Stimulated activated CD8-positive, alpha-beta memory T cell treated with anti-CD3 and anti-CD28 coated beads, Interleukin-12 subunit alpha, Interleukin-12 subunit beta, amount 100 ng/mL, for 24 hours (primary cell): ENCODE results near the gene PAX5.

Source experiments
- DNase-seq: peaks from one replicate; pipeline ENCODE4 v3.0.0-alpha.2; 2020; ENCODE audit errors: extremely low read depth

PAX5 gene

DNA sequence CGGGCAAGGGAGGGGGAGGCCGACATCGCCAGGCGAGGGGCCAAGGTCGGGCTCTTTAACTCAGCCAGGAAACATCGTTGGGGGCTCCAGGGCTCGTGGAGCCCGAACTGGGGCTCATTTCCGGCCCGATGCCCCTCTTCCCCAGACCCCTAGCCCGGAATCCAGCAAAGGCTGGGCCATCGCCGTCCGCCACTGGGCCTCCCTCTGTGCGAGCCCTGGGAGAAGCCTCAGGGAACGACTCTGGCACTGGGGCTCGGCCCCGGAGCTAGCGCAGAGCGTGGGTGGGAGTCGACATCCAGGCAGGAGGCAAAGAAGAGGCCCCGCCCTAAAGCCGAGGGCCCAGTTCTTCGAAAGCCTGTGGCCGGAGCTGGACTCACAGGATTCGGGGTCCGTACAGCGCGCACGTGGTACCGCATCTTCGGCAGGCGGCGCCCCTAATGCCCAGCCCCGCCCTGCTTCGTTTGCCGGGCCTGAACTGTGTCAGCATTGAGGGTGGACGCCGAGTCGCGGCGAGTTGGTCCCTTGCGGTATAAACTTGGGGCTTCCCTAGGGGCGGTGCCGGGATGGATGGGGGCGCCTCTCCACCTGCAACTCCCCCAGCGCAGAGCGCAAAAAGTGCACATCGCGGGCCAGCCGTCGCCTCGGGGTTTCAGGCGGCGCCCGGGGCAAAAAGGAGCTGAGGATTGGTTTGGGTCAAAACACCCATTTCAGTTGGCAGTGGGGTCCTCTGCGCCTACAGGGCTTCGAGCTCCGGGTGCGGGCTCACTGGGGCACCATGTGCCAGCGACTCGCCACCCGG lies 3.6 kb upstream of the PAX5 start:
- no peak for DNase-seq

DNA sequence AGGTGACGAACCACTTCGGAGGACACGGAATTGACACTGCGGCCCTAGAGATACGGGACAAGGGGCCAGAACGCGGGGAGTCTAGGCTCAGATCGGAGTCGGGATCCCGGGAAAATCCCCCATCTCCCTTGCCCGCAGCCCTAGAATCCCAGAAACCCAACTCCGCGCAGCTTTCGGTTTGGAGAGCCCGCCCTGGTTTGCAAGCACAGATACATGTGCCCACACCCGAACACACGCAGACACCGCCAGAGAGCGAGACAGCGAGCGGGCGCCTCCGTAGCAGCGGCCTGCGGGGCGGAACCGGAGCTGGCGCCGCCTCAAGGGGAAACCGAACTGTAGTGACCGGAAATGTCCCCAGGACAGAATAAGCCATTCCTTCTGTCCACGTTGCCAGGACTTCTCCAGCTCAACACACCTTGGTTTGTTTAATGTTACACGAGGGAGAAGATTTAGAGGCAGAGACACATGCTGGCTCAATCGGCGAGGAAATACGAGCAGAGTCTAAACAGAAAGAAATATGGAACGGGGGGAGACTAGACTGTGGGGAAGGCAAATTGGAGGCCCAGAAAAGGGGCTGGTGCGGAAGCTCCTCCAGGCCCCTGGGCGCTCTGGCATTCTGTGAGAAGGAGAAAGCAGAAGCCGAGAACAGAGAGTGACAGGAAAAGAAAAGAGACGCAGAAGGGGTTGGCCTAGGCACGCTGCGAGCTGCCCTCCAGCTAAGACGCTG lies 2.9 kb upstream of the PAX5 start:
- DNase-seq: no peak

DNA sequence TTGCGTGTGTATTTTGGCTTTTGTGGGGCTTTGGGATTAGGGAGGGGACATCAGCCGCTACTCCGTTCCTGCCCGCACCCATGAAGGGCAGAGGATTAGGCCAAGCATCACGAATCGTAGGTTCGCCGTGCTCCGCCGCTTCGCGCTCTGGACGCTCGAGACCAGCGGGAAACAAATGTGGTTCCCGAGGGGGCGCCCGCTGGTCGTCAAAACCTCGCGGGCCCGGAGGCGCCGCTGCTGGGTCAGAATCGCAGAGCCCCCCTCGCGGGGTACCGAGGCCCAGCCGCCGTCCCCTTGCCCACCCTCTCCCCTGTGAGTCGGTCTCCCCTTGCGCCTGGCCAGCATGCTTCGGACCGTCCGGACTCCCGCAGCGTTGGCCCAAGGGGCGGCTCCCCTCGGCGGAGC lies 2.3 kb upstream of the PAX5 start:
- no peak for DNase-seq

DNA sequence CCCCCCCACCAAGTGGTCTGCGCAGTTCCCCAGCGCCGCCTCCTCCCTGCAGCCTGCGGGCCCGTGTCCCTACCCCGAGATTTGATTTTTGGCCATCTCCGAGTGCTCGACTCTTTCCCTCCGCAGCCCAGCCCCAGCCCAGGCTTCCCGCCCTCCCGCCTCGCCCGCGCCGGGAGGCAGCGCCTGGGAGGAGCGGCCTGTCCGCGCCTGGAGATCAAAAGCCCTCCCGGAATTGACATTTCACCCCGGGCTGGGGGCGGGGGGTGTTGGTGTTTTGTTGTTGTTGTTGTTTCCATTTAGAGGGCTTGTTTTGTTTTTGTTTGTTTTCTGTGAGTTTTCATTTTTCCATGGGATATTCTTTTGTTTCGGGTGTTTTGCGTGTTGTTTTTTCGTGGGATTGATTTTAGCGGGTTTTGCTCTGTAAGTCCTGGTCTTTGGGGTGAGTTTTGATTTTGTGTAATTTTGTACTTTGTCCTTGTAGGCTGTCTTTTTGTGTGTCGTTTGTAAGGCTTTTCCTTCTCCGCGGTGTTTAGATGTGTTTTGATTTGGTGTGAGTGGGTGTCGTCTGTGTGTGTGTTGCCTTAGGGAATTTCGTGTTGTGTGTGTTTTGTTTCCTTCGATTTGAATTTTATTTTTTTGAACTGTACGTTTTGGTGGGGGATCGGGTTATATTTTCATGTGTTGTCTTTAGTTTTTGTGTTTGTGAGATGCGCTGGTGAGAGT lies 1.7 kb upstream of the PAX5 start:
- no peak for DNase-seq

DNA sequence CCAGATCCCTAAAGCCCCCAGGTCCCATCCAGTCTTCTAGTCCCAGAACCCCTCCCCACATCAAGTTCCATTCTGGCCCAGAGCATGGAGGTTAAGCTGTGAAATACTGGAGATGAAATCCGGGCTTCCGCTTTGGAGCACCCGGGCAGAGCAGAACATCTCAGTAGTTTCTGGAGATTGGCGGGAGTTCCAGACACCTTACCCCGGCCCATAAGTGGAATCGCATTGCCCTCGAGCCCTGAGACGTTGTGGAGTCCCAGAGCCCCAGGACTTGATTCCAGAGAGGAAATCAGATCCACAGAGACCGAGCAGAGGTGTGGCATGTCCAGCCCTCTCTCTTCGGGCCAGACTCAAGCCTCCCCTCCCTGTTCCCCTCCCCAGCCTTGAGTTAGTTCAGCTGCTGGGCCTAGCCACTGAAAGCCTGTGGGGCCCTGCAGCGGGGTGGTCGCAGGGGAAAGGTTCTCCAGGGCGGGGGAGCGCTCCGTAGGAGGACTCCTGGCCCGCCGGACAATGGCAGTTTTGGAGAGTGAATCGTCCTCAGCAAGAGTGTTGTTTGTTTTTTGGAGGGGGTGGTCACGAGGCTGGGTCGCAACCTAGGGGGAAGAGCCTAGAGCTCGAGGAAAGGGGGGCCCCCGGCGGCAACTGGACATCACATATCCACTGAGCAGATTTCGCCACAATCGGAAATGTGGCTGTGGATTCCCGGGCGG lies 1.0 kb upstream of the PAX5 start:
- no peak for DNase-seq

DNA sequence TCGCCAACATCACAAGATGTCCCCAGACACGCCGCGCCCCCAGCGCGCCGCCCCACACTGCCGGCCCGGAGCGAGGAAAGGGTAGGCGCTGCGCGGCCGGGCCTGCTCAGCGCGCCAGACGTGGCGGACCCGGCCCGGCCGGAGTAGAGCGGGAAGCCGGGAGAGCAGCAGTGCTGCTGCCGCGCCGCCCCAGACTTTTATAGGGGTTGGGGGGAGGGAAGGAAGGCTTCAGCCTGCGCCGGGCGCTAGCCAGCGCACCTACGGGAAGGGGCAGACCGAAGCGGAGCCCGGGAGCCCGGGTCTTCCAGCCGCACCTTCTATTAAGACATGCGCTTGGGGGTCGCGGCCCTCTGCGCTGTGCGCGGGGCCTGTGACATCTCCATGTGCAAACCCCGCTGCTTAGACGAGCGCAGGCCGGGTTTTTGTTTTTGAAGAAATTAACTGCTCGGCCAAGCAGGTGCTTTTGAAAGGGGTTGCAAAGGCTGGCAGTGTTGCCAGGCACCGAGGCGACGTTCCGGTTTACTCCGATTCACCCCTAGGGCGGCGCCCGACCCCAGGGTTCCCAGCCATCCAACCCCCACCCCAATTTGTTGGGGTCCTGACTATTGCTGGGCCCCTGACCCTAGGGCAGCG lies 353 bp upstream of the PAX5 start:
- no peak for DNase-seq

DNA sequence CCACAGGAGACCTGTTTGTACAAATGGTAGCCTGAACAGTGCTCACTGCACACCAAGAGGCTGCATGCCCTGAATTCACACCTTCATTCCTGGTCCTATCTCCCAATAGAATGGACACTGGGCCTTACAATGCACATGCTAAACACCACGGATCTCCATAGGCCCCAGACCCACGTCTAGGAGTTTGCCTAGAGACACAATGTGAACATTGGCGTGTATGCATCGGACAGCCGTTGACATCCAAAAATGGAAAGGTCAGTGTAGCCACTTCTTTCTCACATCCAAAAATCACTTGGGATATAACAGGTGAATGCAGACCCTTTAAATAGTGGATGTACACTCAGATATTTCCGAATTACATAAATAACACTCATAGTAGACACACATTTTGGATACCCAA lies 927 bp downstream of the PAX5 start:
- no peak for DNase-seq

DNA sequence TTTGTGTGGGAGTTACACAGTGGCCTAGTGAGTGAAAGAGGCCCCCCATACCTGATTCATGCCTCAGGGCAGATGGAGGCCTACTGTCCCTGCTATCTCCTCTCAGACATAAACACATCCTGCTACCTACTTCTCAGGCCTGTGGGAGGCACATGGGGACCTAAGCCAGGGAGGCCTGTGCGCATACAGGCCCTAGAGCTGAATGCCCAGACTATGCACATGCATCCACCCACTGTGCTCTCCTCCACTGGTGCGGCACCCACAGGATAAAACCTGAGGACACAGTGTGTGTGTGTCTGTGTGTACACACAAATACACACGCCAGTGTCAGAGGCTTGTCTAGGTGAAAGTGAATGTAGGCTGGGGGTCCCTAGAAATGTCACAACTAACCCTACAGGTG lies 1.4 kb downstream of the PAX5 start:
- no peak for DNase-seq

DNA sequence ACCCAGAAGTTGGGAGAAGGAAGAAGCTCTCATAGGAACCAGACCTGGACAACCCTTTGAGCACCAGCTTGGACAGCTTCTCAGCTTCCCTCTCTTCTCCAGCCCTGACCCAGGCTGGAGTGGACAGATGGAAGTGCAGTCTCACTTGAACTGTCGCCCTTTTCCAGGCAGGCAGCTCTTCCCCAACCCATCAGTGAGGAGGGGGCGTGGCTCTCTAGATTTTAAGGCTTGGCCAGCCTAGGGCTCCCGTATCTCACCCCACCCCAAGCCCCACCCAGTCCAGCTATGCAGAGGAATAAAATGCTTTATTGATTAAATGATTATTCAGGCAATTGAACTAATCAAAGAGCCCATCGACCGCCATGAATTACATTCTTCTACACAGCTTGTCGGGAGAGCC lies 2.2 kb downstream of the PAX5 start:
- no peak for DNase-seq

DNA sequence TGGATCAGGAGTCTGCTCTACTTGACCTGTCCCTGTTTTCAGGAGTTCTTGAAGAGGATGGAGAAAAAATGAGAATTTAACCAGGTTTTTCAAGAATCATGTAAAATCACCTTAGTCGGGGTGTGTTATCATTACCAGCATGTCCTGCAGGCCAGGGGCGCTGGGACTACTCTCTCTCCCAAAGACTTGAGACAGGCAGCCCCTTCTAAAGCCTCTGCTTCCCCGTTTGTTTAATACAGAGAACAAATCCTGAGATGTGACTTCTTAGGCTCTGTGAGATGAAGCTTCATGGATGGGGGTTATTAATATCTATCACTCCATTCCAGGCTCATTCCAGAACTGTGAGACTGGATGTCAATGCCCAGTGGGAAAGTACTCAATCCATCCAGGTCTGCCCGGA lies 3.0 kb downstream of the PAX5 start:
- DNase-seq: no peak

DNA sequence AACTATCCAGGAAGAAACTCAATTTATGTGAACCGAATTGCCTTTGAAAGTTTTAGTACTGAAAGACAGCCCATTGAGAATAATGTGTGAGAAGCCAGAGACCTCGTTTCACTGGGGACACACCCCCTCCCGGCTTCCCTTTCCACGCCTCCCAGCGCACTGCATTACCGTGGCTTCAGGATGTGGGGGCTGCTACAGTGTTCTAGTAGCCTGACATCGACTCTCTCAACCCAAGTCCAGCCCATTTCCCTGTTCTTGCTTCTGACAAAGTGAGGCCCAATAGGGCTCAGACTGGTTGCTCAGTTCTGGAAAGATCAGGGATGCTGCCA lies 3.5 kb downstream of the PAX5 start:
- DNase-seq: no peak

DNA sequence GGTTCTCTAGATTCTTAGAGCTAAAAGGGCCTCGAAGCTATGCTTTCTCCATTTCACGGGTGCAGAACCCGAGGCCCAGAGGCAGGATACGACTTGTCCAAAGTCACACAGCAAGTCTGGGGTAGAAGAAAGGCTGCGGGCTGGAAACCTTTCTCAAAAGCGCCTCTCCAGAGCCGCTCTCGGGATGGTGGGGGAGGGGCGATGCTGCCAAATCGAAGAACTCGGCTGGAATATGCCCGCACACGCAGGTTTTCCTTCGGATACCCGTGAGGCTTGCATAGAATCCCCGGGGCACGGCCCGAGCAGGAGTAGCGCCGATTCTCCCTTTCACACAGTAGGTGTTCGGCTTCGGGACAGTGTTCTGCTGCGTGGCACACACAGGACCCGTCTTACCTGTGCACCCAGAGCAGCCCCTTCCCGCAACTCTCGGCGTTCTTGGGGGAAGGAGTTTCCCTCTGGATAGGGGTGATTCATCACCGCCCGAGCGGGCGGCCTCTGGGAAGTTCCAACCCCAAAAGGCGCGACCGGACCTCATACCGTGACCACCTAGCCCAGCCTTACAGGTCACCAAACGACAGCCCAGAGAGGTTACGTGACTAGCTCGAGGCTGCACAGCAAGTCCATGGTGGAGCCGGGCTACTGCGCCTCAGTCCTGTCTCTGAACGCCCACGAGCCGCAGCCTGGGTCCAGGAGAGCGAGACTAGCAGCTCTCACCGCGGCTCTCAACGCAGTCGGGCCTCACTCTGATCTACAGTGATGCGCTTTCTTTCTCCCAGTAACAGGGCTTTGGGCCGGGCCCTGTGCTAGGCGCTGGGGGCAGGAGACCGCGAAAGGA lies 4.1 kb downstream of the PAX5 start:
- no peak for DNase-seq

DNA sequence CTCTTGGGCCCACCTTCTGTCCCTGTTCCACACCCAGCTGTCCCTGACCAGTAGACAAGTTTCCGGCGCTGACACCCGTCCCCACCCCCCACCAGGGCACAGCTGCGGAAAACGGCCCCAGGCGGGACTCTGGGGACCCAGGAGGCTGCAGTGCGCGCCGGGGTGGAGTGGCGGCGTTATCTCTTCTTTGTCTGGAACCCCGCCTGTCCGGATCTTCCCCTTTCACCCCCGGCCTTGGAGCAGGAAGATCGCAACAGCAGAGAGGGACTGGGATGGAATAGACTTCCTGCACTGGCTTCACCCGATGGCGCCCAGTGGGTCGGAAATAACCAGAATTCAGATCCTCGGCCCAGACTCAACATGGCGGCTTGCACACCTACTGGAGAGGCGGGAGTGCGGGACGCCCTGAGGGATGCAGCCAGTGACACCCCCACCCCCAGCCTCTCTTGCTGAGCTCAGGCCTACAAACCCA lies 4.7 kb downstream of the PAX5 start:
- no peak for DNase-seq

DNA sequence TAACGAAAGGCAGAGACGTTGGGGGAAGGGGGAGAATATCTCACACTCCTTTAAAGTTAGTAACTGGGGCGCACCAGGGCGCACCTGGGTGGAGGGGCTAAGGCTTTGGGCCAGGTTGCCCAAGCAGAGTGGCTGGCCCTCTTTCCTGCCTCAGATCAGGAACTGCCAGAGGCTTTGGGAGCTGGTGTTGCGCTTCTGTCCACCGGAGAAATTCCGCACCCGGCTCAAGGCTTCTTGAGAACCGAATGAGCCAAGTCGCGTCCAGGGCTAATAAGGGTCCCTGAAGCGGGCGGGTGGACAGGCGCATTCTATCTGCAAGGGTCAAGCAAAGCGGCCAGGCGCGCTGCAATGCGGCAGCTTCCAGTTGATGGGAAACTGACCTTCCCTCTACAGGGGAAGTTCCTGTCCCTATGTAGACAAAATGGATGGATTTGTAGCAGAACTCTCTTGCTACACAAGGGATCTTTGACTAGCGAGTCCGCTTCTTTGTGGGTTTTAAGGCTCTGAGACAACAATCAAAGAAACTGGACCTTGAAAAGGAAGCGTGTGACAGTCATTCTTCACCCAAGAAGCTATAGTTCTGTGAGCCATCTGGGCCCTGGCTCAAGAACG lies 5.5 kb downstream of the PAX5 start:
- DNase-seq: no peak

DNA sequence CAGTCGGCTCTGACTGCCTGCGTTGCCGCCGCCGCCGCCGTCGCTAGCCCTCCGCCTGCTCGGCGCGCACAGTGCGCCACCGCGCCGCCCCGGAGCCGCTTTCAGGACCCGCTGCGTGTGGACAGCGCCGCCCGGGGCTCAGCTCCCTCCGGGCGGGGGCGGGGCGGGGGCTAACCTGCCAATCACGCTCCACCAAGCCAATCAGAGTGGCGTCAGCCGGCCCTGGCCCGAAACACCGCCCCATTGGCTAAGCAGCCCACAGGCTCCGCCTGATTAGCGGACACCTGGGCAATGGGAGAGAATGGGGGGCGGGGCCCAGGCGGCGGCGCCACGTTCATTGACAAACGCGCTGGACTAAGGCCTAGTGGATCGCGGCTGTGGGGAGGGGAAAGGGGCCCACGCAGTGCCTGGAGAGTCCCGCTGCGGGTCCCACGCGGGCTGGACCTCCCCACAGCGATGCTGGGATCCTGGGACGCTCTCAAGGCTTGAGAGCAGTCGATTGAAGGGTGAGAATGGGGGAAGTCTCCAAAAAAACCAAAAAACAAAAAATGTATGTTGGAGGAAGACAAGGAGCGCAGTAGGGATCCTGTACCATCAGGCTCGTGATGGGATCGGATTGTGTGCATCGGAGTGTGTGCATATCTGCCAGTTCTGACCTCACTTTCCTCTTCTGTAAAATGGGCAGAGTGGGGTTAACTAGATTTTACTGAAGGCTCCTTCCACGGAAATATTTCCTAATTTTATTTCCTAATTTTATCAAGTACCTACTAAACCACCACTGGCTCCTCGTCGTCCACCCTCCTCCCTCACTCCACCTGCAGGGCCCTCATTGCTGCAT lies 6.3 kb downstream of the PAX5 start:
- DNase-seq: peak; percentile 77

DNA sequence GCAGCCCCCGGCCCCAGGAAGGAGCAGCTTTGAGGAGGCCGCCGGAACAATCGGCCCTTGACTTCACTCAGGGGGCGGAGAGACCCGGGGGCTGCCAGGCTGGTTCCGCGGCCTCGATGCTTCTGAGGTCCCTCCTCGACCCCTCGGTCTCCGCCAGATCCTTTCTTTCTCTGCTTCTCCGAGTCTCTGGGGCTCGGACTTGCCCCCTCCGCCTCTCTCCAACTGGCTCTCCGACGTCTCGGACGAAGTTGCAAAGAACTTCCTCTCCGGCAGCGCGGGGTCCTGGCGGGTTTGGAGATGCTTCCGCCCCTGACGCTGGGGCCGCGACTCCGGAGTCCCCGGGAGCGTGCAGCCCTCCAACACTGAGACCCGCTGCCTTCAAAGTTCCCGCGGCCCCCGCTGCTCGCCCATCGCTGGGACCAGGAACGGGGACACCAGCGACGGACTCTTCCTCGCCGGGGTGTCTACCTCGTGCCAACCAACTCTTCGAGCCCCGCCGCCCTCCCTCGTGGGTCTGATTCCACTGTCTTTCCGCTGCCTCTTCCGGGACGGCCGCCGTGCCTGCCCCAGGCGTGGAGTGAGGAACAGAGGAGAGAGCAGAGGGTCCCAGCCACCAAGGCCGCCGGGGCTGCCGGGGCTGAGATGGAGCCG lies 7.0 kb downstream of the PAX5 start:
- DNase-seq: no peak

DNA sequence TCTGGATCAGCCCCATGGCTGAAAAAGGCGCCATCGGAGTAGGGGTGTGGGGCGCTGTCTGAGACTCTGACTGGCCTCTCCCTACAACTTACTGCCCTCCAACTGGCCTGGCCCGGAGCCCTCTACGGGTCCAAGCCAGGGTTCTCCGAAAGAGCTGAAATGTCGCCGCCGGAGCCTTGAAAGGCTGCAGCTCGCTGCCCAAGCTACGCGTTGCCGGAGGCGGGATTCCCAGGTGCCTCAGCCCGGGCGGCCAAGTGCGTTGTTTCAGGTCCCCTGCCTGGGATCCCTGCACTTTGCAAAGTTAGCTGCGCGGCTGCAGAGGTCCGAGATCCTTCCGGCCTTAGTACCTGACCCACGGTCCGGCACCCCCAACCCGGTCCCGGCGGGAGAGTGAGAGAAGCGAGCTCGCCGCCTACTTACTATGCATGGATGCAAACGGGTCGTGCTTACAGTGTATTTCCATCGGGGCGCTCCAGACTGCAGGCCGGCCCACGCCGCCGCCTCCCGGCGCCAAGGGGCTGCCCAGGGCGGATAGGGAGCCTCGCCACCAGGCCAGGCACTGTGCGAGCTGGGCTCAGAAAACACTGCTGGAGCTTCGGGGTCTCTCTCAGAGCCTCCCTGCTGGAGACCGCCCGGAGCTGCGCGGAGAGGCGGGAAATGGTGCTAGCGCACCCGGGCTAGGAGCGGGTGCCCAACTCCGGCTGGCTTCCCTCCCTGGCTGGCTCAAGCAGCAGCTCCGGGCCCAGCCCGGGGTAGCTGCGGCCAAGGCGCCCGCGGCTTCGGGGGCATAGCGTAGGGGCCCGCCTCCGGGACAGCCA lies 7.7 kb downstream of the PAX5 start:
- DNase-seq: no peak

DNA sequence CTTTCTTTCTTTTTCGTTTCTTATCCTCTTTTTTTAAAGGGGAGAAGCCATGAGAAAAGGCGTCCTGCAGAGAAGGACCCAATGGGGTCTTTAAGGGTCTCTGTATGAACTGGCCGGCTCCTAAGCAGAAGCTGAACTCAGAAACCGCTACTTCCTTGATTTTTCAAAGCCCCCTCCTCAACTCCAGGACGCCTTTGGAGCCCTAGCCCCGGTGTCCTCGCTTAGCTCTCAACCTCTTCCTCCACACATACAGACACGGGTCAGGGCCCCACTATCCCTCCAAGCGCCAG lies 8.3 kb downstream of the PAX5 start:
- DNase-seq: no peak
